Endodermal cell (in vitro differentiated cells): ENCODE data around the gene PLCB1. TPM values are rescaled to one million over a fixed set of nuclear protein-coding genes. Genes with fewer than 3 reads are reported as not detected.

Experiments
- DNase-seq: peaks from one replicate; pipeline ENCODE4 v3.0.0-alpha.2; 2017
- H3K27ac ChIP-seq: 2 replicates; pipeline ENCODE4 v1.5.1; 2013; ENCODE audit warnings: mild to moderate bottlenecking, low read depth, low read length, moderate library complexity
- H3K27me3 ChIP-seq: 2 replicates; pipeline ENCODE4 v1.6.1; 2013; ENCODE audit warnings: mild to moderate bottlenecking, low read length, moderate library complexity; ENCODE audit not compliant: insufficient read depth, control insufficient read depth, poor library complexity, severe bottlenecking
- H3K36me3 ChIP-seq: 2 replicates; pipeline ENCODE4 v1.7.0; 2013; ENCODE audit warnings: mild to moderate bottlenecking, low read length, moderate library complexity; ENCODE audit not compliant: control insufficient read depth, insufficient read depth
- H3K4me1 ChIP-seq: one replicate; pipeline ENCODE4 v1.7.0; 2013; ENCODE audit warnings: low read length; ENCODE audit not compliant: control insufficient read depth, insufficient read depth
- H3K4me3 ChIP-seq: 2 replicates; pipeline ENCODE4 v1.5.1; 2013; ENCODE audit warnings: mild to moderate bottlenecking, low read length, moderate library complexity
- H3K9ac ChIP-seq: 2 replicates; pipeline ENCODE4 v1.6.1; 2013; ENCODE audit warnings: mild to moderate bottlenecking, low read length, moderate library complexity; ENCODE audit not compliant: poor library complexity, severe bottlenecking; ENCODE audit errors: extremely low read depth
- H3K9me3 ChIP-seq: 2 replicates; pipeline ENCODE4 v1.6.1; 2013; ENCODE audit warnings: mild to moderate bottlenecking, low read length, moderate library complexity; ENCODE audit not compliant: control insufficient read depth
- H3K27ac Mint-ChIP-seq: 2 replicates; pipeline ENCODE4 v1.8.0; 2020; ENCODE audit warnings: mixed read lengths
- H3K27me3 Mint-ChIP-seq: 2 replicates; pipeline ENCODE4 v1.8.0; 2021; ENCODE audit warnings: mild to moderate bottlenecking, mixed read lengths; ENCODE audit not compliant: insufficient read depth
- H3K36me3 Mint-ChIP-seq: 2 replicates; pipeline ENCODE4 v1.8.0; 2020; ENCODE audit warnings: low read depth, mixed read lengths
- H3K4me1 Mint-ChIP-seq: 2 replicates; pipeline ENCODE4 v1.8.0; 2020; ENCODE audit warnings: mixed read lengths
- H3K4me3 Mint-ChIP-seq: 2 replicates; pipeline ENCODE4 v1.8.0; 2020; ENCODE audit warnings: mild to moderate bottlenecking, moderate library complexity, mixed read lengths
- H3K9me3 Mint-ChIP-seq: 2 replicates; pipeline ENCODE4 v1.8.0; 2020; ENCODE audit warnings: mild to moderate bottlenecking, mixed read lengths
- CTCF ChIP-seq: fragments of 200-600 bp; sonication (generic); conservative IDR thresholded peaks from 2 replicates; pipeline ENCODE4 v1.5.0; 2021; ENCODE audit warnings: antibody characterized with exemption, mild to moderate bottlenecking
- WGBS, 2 experiments: methylation state at CpG; one replicate each; pipeline versions ENCODE4 v1.1.5 to v1.1.7; 2013; ENCODE audit warnings: missing lambda C conversion rate in 2 of 2, mixed read lengths in 1 of 2; ENCODE audit not compliant: insufficient coverage in 1 of 2, insufficient read length in 1 of 2; 5-methylcytosine and 5-hydroxymethylcytosine counted together
- total RNA-seq, 2 donors: library from RNA; stranded (reverse); fragmentation: NEBNext Ultra II Directional in 1 of 2; extraction: Animal tissue kit (Norgen Biotek cat#: 25700) in 1 of 2; gene quantifications; 2 replicates in 1 of 2; 3 replicates in 1 of 2; pipeline ENCODE4 v1.2.1, GENCODE V29; 2021

The PLCB1 gene
- total RNA-seq, 2 donors from 2014 or later: 15.3 to 16.5 TPM

GRCh38 chr20:8932192-8933165 is 800.4 kb downstream of the PLCB1 start:
- no peak for DNase-seq
- no peak overlapping the region for H3K27ac ChIP-seq
- peaks cover 29% of the 10 kb centered on the region for H3K27me3 ChIP-seq
- 77 to 90% methylated on average over 1 to 3 of the region's 3 CpGs for WGBS, 2 experiments
- no peaks in the 10 kb centered on the region for H3K9me3 ChIP-seq
- H3K4me3 ChIP-seq: no peak overlapping the region
- TF ChIP-seq CTCF: no peak
- no peaks in the 10 kb centered on the region for H3K36me3 ChIP-seq
- no peak overlapping the region for H3K27ac Mint-ChIP-seq
- H3K4me1 Mint-ChIP-seq: peaks cover 10% of the 10 kb centered on the region
- no peak overlapping the region for H3K4me3 Mint-ChIP-seq
- peaks cover 4% of the 10 kb centered on the region for H3K4me1 ChIP-seq
- no peaks in the 10 kb centered on the region for H3K9me3 Mint-ChIP-seq
- H3K36me3 Mint-ChIP-seq: no peaks in the 10 kb centered on the region
- no peak overlapping the region for H3K9ac ChIP-seq
- H3K27me3 Mint-ChIP-seq: peaks cover 58% of the 10 kb centered on the region

- no peak overlapping the region for H3K4me3 Mint-ChIP-seq
- peaks cover 54% of the 10 kb centered on the region for H3K27me3 Mint-ChIP-seq
- no peak overlapping the region for H3K27ac Mint-ChIP-seq
- Histone ChIP-seq H3K9me3 (no peaks in the 10 kb centered on the region), H3K9ac (no peak overlapping the region), H3K36me3 (no peaks in the 10 kb centered on the region), H3K4me1 (peaks cover 4% of the 10 kb centered on the region), H3K27ac (no peak overlapping the region), H3K27me3 (peaks cover 29% of the 10 kb centered on the region), H3K4me3 (no peak overlapping the region)
- 67% methylated on average over 1 of the region's 1 CpG; no CpG with 5 or more reads in 1 of the 2 experiments for WGBS, 2 experiments
- TF ChIP-seq CTCF: no peak
- no peaks in the 10 kb centered on the region for H3K9me3 Mint-ChIP-seq
- H3K4me1 Mint-ChIP-seq: peaks cover 12% of the 10 kb centered on the region
- peak; percentile 61 for DNase-seq
- no peaks in the 10 kb centered on the region for H3K36me3 Mint-ChIP-seq
These were observed 801.3 kb downstream of the PLCB1 start for GRCh38 chr20:8933381-8933807.

GRCh38 chr20:8934362-8934761 is 802.3 kb downstream of the PLCB1 start:
- DNase-seq: no peak
- Histone ChIP-seq H3K4me3 (no peak overlapping the region), H3K27me3 (peaks cover 29% of the 10 kb centered on the region), H3K36me3 (no peaks in the 10 kb centered on the region), H3K9ac (no peak overlapping the region), H3K27ac (no peak overlapping the region), H3K9me3 (no peaks in the 10 kb centered on the region), H3K4me1 (peaks cover 4% of the 10 kb centered on the region)
- Mint-ChIP-seq H3K4me3 (no peak overlapping the region), H3K27ac (no peak overlapping the region), H3K9me3 (no peaks in the 10 kb centered on the region), H3K4me1 (peaks cover 12% of the 10 kb centered on the region), H3K27me3 (peaks cover 51% of the 10 kb centered on the region), H3K36me3 (no peaks in the 10 kb centered on the region)
- TF ChIP-seq CTCF: no peak
- WGBS, 2 experiments: 93% methylated on average over 4 of the region's 4 CpGs; no CpG with 5 or more reads in 1 of the 2 experiments

Other genes with a start within 250 kb of the PLCB1 start
- not detected for gene HAO1, start 191.8 kb upstream of the PLCB1 start, total RNA-seq
- 10 to 100 TPM; 19.1 to 21.2 TPM for gene TMX4, start 112.5 kb upstream of the PLCB1 start, total RNA-seq